Uterus (tissue), 4 donors: ENCODE measurements around the gene SIDT1. TPM values are rescaled to one million over a fixed set of nuclear protein-coding genes. Genes with fewer than 3 reads are reported as not detected.

ENCODE experiments used
- DNase-seq, 2 donors: peaks; one replicate each; pipeline ENCODE4 v3.0.0-alpha.2; 2019 to 2020
- H3K27ac ChIP-seq, 2 donors: fragments of 200-600 bp; sonication (generic); 1 replicate in 1 of 2; 2 replicates in 1 of 2; pipeline ENCODE4 v1.5.1; 2016 to 2018
- H3K27me3 ChIP-seq, 2 donors: fragments of 200-600 bp; sonication (generic); one replicate each; pipeline ENCODE4 v1.5.1; 2018 to 2019; ENCODE audit warnings: control low read depth in 1 of 2
- H3K36me3 ChIP-seq, 2 donors: fragments of 200-600 bp; sonication (generic); one replicate each; pipeline ENCODE4 v1.5.1; 2019; ENCODE audit warnings: control low read depth in 1 of 2
- H3K4me1 ChIP-seq, 2 donors: fragments of 200-600 bp; sonication (generic); one replicate each; pipeline ENCODE4 v1.5.1; 2018 to 2019; ENCODE audit warnings: control low read depth in 1 of 2
- H3K4me3 ChIP-seq, 2 donors: fragments of 200-600 bp; sonication (generic); 1 replicate in 1 of 2; 2 replicates in 1 of 2; pipeline ENCODE4 v1.5.1; 2018 to 2019; ENCODE audit warnings: mild to moderate bottlenecking in 1 of 2
- H3K9me3 ChIP-seq, 2 donors: fragments of 200-600 bp; sonication (generic); one replicate each; pipeline ENCODE4 v1.5.1; 2019; ENCODE audit warnings: control low read depth in 1 of 2
- POLR2A ChIP-seq, 2 donors: fragments of 450-650 bp; IDR thresholded peaks; one replicate each; pipeline ENCODE4 v1.6.1; 2016; ENCODE audit warnings: antibody characterized with exemption in 2 of 2, mild to moderate bottlenecking in 1 of 2, moderate library complexity in 1 of 2
- intact Hi-C: fragments of 100-400 bp; cut with DNase I; formaldehyde crosslinking; loops from one replicate; pipeline ENCODE4 v1.15.1; 2023; ENCODE audit warnings: low total_unique reads
- total RNA-seq, 4 donors: library from RNA; depleted of rRNA in 3 of 4; stranded (reverse); fragments of >200 nt in 3 of 4; gene quantifications; one replicate each; pipeline versions ENCODE4 v1.1.0 to v1.2.4, GENCODE V29; 2014 to 2023
- TF ChIP-seq, protein P1 (sequence below), 4 experiments: fragments of 200-600 bp in 2 of 4; fragments of 450-650 bp in 2 of 4; sonication (generic) in 2 of 4; IDR thresholded peaks; one replicate each; pipeline ENCODE4 v1.5.1; 2016 to 2019; ENCODE audit warnings: antibody characterized with exemption in 4 of 4, mild to moderate bottlenecking in 2 of 4, moderate library complexity in 1 of 4
- donor health status: DM: yes; HTN: yes; CAD: no.

SIDT1 gene
- total RNA-seq, 4 donors from 2014 or later, result 1.8 to 3.7 TPM; not detected in 2

DNA sequence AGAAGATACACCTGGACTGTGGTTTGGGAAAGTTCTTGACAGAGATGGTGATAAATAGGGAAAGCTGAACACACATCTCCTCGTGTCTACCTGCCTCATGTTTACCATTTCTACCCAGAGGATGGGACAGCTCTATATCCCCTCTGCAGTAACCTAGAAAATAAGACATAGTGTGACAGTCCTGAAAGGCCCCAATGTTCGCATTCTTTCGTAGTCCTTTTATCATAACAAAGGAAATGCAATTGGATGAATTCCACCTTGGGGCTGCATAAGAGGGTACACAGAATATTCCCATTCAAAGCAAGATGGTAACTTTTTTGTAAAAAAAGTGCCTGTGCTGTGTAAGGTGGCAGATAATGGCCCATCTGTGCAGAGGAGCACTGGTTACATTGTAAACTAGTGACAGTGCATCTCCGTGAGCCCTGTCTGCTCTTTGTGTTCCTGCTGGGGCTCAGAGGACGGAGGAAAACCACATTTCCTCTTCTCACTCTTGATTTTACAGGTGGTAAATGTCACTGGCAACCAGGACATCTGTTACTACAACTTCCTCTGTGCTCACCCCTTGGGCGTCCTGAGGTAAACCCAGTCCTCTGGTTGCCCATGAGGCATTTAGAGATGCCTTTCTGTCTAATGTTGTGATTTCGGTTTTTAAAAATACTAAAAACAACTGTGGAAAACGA is 74.3 kb downstream of the SIDT1 start:
- no peak for TF ChIP-seq POLR2A (IDR thresholded peaks at IDR 0.05)
- TF ChIP-seq, protein P1, sequence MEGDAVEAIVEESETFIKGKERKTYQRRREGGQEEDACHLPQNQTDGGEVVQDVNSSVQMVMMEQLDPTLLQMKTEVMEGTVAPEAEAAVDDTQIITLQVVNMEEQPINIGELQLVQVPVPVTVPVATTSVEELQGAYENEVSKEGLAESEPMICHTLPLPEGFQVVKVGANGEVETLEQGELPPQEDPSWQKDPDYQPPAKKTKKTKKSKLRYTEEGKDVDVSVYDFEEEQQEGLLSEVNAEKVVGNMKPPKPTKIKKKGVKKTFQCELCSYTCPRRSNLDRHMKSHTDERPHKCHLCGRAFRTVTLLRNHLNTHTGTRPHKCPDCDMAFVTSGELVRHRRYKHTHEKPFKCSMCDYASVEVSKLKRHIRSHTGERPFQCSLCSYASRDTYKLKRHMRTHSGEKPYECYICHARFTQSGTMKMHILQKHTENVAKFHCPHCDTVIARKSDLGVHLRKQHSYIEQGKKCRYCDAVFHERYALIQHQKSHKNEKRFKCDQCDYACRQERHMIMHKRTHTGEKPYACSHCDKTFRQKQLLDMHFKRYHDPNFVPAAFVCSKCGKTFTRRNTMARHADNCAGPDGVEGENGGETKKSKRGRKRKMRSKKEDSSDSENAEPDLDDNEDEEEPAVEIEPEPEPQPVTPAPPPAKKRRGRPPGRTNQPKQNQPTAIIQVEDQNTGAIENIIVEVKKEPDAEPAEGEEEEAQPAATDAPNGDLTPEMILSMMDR (IDR thresholded peaks at IDR 0.05), result no peak

DNA sequence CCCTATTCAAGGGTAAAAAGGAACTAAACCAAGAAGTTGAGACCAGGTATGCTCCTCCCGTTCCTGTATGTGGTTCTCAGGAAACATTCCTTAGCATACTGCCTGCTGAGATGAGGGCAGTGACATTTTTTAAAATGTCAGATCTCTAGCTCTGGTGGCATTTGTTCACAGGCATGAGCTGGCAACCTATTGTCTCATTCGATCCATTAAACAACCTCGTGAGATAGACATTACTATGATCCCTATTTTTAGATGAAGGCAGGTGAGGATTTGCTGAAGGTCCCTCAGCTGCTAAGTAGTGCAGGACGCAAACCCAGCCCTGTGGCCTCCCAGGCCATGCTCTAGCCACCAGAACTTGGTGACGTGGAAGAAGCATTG is 74.9 kb downstream of the SIDT1 start:
- Histone ChIP-seq H3K36me3 (no peaks in the 10 kb centered on the region), H3K27ac (no peak overlapping the region), H3K27me3 (no peaks in the 10 kb centered on the region), H3K4me3 (no peak overlapping the region), H3K9me3 (no peaks in the 10 kb centered on the region), H3K4me1 (no peaks in the 10 kb centered on the region)
- DNase-seq, result no peak
- intact Hi-C loops, result no loop called here
- TF ChIP-seq, protein P1 (IDR thresholded peaks at IDR 0.05), result no peak
- TF ChIP-seq POLR2A (IDR thresholded peaks at IDR 0.05), result no peak

More for the DNA sequence above, 74.3 kb downstream of the SIDT1 start:
- intact Hi-C loops, result no loop called here
- H3K27me3 ChIP-seq, result no peaks in the 10 kb centered on the region
- DNase-seq, result no peak
- H3K27ac ChIP-seq, result no peak overlapping the region
- no peaks in the 10 kb centered on the region for H3K9me3 ChIP-seq
- H3K4me3 ChIP-seq, result no peak overlapping the region
- H3K36me3 ChIP-seq, result no peaks in the 10 kb centered on the region
- no peaks in the 10 kb centered on the region for H3K4me1 ChIP-seq

DNA sequence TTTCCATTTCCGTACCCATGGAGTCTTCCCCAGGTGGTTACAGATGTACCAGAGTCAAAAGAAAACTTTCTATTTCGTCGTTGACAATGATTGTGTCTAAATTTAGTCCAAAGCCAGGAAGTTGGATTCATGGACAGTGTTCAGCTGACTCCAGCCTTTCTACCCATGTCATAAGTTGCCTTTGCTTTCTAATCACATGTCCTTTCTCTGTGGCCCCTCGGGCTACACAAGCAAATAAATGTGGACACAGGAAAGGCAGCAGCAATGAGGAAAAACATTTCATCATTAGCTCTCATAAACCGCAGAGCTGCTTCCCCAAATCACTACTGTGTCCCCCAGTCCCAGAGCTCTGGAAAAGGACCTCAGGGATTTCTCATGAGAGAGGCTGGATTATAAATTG is 82.0 kb downstream of the SIDT1 start:
- Histone ChIP-seq H3K9me3 (no peaks in the 10 kb centered on the region), H3K36me3 (no peaks in the 10 kb centered on the region), H3K4me3 (no peak overlapping the region), H3K27ac (no peak overlapping the region), H3K4me1 (no peaks in the 10 kb centered on the region), H3K27me3 (no peaks in the 10 kb centered on the region)
- intact Hi-C loops, result no loop called here
- TF ChIP-seq, protein P1 (IDR thresholded peaks at IDR 0.05), result no peak
- TF ChIP-seq POLR2A (IDR thresholded peaks at IDR 0.05), result no peak
- DNase-seq, result no peak

DNA sequence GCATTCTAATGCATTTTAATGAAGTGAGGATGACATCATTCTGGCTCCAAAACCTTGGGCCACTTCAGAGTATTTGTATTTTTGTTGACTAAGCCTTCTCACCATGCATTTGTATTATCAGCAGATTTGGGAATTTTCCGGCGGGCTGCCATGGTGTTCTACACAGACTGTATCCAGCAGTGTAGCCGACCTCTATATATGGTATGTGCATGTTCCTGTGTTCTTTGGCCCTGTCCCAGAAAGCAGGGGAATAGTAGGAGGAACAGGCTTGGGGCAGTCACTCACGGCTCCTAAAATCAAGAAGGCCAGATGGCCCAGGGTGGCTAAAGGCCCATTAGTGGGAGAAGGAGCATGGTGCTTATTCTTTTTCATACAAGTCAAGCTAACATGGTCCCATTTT is 83.6 kb downstream of the SIDT1 start:
- no peaks in the 10 kb centered on the region for H3K27me3 ChIP-seq
- TF ChIP-seq, protein P1 (IDR thresholded peaks at IDR 0.05), result no peak
- TF ChIP-seq POLR2A (IDR thresholded peaks at IDR 0.05), result no peak
- H3K9me3 ChIP-seq, result no peaks in the 10 kb centered on the region
- no peak overlapping the region for H3K4me3 ChIP-seq
- DNase-seq, result no peak
- no peaks in the 10 kb centered on the region for H3K4me1 ChIP-seq
- no peak overlapping the region for H3K27ac ChIP-seq
- intact Hi-C loops, result no loop called here
- no peaks in the 10 kb centered on the region for H3K36me3 ChIP-seq

DNA sequence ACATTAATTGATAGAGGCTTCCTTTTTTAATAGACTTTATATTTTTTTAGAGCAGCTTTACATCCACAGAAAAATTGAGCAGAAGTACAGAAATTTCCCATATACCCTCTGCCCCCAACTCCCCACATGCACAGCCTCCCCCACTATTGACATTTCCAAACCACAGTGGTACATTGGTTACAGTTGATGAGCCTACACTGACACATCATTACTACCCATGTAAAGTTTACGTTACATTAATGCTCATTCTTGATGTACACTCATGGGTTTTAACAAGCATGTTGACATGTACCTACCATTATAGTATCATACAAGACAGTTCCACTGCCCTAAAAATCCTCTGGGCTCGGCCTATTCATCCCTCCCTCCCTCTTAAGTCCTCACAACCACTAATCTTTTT is 85.4 kb downstream of the SIDT1 start:
- DNase-seq, result no peak
- no peaks in the 10 kb centered on the region for H3K36me3 ChIP-seq
- no peaks in the 10 kb centered on the region for H3K9me3 ChIP-seq
- H3K27ac ChIP-seq, result no peak overlapping the region
- H3K27me3 ChIP-seq, result no peaks in the 10 kb centered on the region
- TF ChIP-seq, protein P1 (IDR thresholded peaks at IDR 0.05), result no peak
- TF ChIP-seq POLR2A (IDR thresholded peaks at IDR 0.05), result no peak
- H3K4me1 ChIP-seq, result no peaks in the 10 kb centered on the region
- no peak overlapping the region for H3K4me3 ChIP-seq
- intact Hi-C loops, result no loop called here
